ENCODE data around the gene DLGAP4.

DLGAP4 gene

DNA sequence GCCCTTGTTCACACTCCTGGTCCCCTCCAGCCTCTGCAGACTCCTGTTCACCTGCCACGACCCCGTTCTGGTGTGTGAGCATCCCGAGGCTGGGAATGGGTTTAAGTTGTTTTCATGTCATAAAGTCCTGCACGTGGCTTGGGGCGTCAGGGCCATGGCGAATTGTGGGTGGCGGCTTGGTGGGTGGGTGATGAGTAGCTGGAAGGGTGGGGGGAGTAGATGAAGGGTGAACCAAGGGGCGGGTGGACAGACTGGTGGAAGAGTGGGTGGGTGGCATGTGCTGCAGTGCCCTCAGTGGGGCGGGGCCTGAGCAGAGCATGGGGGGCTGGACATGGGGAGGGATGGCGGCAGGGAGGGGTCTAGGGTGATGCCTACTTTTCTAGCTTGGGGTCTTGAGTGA, 54.3 kb downstream of the DLGAP4 start:
- TF ChIP-seq, protein P1, sequence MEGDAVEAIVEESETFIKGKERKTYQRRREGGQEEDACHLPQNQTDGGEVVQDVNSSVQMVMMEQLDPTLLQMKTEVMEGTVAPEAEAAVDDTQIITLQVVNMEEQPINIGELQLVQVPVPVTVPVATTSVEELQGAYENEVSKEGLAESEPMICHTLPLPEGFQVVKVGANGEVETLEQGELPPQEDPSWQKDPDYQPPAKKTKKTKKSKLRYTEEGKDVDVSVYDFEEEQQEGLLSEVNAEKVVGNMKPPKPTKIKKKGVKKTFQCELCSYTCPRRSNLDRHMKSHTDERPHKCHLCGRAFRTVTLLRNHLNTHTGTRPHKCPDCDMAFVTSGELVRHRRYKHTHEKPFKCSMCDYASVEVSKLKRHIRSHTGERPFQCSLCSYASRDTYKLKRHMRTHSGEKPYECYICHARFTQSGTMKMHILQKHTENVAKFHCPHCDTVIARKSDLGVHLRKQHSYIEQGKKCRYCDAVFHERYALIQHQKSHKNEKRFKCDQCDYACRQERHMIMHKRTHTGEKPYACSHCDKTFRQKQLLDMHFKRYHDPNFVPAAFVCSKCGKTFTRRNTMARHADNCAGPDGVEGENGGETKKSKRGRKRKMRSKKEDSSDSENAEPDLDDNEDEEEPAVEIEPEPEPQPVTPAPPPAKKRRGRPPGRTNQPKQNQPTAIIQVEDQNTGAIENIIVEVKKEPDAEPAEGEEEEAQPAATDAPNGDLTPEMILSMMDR (IDR thresholded peaks at IDR 0.05), result no peak
- DNase-seq (ENCODE audit: low spot score), result no peak
- H3K4me3 ChIP-seq, result no peak overlapping the region
- H3K27ac ChIP-seq, result no peak overlapping the region

- TF ChIP-seq, protein P1 (IDR thresholded peaks at IDR 0.05), result no peak
- Histone ChIP-seq H3K27ac (no peak overlapping the region), H3K4me3 (no peak overlapping the region)
- no peak for DNase-seq (ENCODE audit: low spot score)
Observed at GRCh38 chr20:36361406-36361805, 55.3 kb downstream of the DLGAP4 start.

GRCh38 chr20:36362261-36362660, 56.1 kb downstream of the DLGAP4 start:
- DNase-seq (ENCODE audit: low spot score), result no peak
- TF ChIP-seq, protein P1 (IDR thresholded peaks at IDR 0.05), result no peak
- Histone ChIP-seq H3K4me3 (no peak overlapping the region), H3K27ac (no peak overlapping the region)

DNA sequence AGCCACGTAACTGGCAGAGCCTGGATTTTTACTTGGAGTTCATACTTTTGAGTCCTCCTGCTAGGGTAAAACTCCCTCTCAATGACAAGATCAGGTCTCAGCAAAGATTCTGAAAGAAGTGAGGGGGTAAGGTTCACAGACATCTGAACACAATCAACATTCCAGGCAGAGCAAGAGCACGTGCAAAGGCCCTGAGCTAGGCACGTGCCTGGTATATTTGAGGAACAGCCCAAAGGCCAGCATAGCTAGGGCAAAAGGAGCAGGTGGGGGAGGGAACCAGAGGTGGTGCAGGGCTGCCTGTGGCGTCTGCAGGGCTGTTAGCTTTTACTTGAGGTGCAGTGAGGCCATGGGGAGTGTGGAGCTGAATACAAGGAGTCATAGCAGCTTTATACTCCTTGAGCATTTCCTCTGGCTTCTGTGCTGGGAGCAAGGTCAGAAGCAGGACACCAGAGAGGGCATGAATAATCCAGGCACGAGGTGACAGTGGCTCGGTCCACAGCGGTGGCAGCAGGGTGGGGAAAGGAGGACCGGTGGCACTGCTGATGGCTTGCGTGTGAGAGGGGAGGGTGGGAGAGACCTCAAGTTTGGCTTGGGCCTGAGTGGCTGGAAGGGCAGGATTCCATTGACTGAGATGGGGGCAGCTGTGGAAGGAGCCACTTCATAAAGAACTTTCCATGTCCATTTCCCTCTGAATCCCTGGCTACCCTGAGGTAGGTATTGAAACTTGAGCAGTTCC, 57.0 kb downstream of the DLGAP4 start:
- no peak overlapping the region for H3K4me3 ChIP-seq
- TF ChIP-seq, protein P1 (IDR thresholded peaks at IDR 0.05), result no peak
- no peak overlapping the region for H3K27ac ChIP-seq
- DNase-seq (ENCODE audit: low spot score), result no peak

- TF ChIP-seq, protein P1 (IDR thresholded peaks at IDR 0.05), result no peak
- no peak overlapping the region for H3K27ac ChIP-seq
- H3K4me3 ChIP-seq, result no peak overlapping the region
- DNase-seq (ENCODE audit: low spot score), result no peak
Observed at GRCh38 chr20:36364506-36364905, 58.4 kb downstream of the DLGAP4 start.

- no peak overlapping the region for H3K27ac ChIP-seq
- TF ChIP-seq, protein P1 (IDR thresholded peaks at IDR 0.05), result no peak
- H3K4me3 ChIP-seq, result no peak overlapping the region
- DNase-seq (ENCODE audit: low spot score), result no peak
Observed at GRCh38 chr20:36366623-36367369, 60.7 kb downstream of the DLGAP4 start.

- no peak for DNase-seq (ENCODE audit: low spot score)
- H3K27ac ChIP-seq, result no peak overlapping the region
- TF ChIP-seq, protein P1 (IDR thresholded peaks at IDR 0.05), result no peak
- H3K4me3 ChIP-seq, result no peak overlapping the region
Observed at GRCh38 chr20:36367370-36367745, 61.2 kb downstream of the DLGAP4 start.
